Hematopoietic multipotent progenitor cell treated with erythropoietin and hydrocortisone succinate and interleukin-3 and kit ligand, for 8 days (in vitro differentiated cells): ENCODE results near the gene LYPD4.

Experiments
- DNase-seq: peaks from one replicate; pipeline ENCODE4 v3.0.0-alpha.2; 2015

LYPD4 gene

DNA sequence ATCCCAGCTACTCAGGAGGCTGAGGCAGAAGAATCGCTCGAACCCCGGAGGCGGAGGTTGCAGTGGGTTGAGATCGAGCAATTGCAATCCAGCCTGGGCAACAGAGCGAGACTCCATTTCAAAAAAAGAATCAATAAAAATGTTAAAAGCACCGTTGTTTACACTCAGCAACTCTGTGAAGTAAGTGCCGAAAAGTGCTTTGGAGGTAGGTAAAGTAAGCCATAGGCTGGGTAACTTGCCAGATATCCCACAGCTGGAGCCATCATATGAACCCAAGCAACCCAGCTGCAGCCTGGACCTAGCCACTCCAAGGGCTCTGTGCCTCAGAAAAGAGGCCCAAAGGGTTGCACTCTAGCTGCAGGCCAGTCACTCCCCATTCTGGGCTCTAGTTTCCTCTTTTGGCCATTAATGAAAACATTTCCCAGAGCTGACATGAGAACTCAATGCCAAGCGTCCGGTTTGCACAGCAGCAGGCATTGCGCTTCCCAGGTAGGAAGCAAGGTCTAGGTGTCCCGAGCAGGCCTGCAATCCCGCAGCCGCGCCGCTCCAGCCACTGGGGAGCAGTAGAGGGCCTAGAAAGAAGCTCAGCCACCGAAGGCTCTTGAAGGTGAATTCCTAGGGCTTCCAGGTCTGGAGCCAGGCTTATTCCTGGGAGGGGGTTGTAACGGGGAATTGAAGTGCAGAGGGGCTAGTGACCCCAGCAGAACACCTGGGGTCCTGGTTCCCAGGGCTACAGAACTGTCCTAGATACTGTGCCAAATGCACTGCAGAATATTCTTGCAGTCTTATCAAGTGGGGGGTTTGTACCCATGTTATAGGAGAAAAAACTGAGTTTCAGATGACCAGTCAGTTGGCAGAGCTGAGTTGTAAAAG, 28.5 kb upstream of the LYPD4 start:
- DNase-seq = peak; percentile 74

GRCh38 chr19:41872384-41872774, 27.9 kb upstream of the LYPD4 start:
- peak; percentile 30 for DNase-seq

DNA sequence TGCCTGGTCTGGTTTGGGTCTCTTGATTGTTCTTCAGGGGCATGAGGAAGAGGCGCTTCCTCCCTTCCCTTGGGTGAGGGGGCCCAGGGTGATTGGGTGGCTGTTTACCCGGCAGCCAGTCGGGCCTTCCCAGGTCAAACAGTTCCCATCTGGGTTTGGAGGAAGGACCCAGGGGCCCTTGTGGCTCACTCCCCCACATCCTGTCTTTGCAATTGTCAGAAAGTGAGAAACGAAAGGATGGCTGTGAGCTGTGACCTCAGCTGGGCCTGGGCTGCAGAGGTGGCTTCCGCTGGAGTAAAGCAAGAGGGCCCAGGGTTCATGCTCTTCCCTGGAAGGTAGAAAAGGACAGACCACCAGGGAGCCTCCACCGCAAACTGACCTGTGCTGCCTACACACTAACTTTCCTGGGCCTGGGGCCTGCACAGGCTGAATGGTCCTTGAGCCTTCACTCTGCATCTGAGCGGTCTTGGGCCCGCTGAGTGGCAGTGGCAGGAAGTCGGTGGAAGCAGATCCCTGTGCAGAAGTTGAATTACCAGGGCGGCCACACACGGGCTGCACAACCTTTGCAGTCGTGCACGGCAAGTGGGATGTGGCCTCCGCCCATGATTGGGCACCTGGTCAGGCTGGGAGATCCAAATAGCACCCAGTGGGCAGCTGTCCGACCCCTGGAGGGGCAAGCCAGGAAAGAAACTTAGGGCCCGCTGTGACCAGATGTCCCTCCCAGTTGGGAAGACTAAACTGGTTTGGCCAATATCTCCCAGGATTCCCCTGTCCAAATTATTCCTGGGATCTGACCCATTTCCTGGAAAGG, 27.3 kb upstream of the LYPD4 start:
- peak; percentile 20 for DNase-seq

- peak; percentile 45 for DNase-seq
These were observed 26.0 kb upstream of the LYPD4 start for GRCh38 chr19:41870401-41870873.

GRCh38 chr19:41869374-41869955, 25.0 kb upstream of the LYPD4 start:
- DNase-seq = no peak

DNA sequence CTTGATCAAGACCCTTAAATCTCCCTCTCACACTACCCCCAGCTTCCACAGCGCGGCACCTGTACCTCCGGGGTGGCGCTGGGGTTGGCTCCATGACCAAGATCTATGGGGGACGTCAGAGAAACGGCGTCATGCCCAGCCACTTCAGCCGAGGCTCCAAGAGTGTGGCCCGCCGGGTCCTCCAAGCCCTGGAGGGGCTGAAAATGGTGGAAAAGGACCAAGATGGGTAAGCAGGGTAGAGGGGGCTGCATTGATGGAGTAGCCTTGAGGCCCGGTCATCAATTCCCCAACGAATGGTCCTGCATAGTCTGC, 24.5 kb upstream of the LYPD4 start:
- DNase-seq = no peak

DNA sequence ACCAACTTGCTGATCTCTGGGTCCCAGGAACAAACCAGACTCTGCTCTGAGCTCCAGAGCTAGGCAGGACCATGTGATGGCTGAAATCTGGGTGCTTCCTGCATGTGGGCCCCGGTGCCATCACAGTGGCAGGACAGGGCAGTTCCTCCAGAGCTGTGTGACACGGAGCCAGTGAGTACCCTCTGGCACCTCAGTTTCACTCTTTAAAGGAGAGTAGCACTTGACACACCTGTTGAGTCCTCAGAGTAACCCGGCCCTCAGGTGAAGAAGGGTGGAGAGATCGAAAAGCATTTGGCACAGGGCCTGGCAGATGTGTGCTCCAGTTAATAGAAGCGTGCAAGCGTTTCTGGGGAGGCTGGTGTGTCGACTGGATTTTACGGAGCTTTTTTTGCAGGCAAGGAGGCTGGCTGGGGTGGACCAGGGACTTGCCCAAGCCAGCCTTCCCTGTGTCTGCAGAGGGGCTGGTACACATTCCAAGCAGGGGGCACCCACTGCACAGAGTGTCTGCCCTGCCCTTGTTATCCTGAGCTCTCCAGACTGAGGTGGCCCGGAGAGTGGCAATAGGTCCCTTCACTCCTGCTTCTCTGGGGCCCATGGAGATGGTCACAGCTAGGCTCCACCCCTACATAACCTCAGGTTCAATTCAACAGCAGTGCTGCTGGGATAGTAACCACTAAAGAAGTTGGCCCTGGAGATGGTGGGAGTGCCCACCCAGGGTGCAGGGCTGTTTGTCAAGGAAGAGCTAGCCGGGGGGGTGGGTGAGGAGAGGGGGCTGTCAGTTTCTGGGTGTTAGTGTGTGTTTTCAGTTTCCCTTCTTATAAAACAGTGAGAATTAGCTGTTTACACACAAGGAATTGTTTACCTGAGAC, 23.9 kb upstream of the LYPD4 start:
- DNase-seq = no peak

- DNase-seq = no peak
These were observed 21.8 kb upstream of the LYPD4 start for GRCh38 chr19:41866284-41866683.

- DNase-seq = no peak
These were observed 19.9 kb upstream of the LYPD4 start for GRCh38 chr19:41864374-41864773.

GRCh38 chr19:41863209-41863931, 18.9 kb upstream of the LYPD4 start:
- DNase-seq = no peak

- no peak for DNase-seq
These were observed 18.0 kb upstream of the LYPD4 start for GRCh38 chr19:41862445-41862986.

- DNase-seq = no peak
These were observed 17.4 kb upstream of the LYPD4 start for GRCh38 chr19:41861846-41862245.

DNA sequence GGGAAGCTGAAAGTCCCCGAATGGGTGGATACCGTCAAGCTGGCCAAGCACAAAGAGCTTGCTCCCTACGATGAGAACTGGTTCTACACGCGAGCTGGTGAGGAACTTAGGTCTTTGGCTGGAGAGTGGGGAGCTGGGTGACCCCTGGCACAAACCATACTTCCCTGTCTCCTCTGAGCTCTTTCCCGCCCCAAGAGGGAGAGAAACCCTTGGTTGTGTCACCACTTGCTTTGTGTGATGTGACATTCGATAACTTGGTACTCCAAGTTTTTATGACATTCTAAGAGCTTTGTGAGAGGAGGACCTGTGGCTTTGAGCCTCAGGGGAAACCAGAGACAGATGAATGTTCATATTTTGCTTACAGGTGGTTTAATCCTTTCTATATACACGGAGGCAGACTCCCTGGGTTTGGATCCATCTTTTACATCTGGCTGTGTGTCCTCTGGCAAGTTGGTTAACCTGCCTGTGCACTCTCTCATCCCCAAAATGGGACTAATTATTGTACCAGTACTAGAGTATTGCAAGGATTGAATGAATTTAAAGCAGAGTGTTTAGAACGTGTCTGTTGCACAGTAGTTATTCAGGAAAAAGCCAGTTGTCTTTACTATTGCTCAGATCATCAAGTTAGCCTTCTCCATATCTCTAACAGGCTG, 16.8 kb upstream of the LYPD4 start:
- DNase-seq = peak; percentile 21

DNA sequence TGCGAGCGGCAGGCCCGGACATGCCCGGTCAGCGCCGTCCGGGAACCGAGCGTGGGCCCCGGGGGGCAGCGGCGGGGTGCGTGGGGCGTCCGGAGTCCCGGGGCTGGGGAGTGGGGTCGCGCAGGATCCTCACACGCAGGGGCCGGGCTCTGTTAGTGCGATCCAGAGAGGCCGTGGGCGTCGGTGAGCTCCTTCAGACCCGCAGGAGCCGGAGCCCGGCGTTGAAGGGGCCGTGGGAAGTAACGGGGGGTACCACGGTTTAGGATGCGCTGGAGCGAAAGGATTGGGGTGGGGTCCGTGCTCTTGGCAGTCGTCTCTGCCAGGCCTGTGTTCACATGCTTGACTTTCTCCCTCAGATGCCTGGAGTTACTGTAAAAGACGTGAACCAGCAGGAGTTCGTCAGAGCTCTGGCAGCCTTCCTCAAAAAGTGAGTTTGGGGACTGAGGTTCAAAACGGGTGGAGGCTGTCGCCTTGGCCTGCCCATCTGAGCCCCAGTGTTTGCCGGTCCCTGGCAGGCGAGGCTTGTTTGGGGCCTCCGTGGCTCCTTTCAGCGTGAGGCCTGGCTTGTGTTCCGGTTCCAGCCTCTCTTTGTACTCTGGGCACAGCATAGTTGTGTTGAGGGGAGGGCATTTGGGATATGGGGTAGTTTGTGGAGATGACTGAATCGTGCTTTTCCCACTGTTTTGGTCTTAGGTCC, 16.1 kb upstream of the LYPD4 start:
- DNase-seq = peak; percentile 34

DNA sequence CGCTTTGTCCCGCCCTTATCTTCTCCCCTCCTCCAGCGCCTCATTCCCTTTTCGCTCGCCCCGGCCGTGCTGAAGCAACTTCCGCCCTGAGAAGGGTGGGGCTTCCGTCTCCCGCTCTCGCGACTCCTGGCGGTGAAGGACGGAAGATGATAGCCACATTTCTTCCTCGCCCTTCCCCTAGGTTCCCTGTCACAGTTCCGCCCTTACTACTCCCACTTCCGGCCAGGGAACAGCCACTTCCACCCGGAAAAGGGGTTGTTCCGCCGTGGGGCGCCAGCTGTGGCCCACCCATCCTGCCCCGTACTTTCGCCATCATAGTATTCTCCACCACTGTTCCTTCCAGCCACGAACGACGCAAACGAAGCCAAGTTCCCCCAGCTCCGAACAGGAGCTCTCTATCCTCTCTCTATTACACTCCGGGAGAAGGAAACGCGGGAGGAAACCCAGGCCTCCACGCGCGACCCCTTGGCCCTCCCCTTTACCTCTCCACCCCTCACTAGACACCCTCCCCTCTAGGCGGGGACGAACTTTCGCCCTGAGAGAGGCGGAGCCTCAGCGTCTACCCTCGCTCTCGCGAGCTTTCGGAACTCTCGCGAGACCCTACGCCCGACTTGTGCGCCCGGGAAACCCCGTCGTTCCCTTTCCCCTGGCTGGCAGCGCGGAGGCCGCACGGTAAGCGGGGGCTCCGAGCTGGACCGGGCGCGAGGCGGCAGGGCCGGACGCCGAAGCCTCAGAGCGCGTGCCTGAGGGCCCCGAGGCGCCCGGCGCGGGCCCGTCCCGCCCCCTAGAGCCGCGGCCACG, 15.3 kb upstream of the LYPD4 start, which contains the start of gene RPS19:
TSS of gene RPS19 (plus strand) at position 638 of the 801 bp plus-strand sequence. CDS start 520 bp downstream, outside the sequence.
- DNase-seq = peak; percentile 99

- DNase-seq = no peak
These were observed 14.7 kb upstream of the LYPD4 start for GRCh38 chr19:41859213-41859617.

GRCh38 chr19:41853768-41854167, 9.3 kb upstream of the LYPD4 start:
- DNase-seq = no peak

DNA sequence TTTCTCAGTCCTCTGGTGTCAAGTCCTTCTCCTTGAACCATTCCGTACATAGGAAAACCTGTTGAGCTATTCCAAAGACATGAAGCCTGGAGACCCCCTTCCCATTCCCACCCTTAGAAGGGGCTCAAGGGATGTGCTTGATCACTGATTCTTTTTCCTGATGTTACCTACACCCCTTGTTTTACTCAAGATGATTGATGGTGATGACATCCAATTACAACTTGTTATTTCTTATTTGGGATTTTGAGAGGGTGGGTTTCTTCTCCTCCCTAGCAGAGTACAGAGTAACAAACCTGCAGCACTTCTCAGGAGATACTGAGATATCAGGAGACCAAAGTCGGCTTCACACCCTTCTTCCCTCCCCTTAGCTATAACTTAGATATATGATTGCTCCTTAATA, 8.9 kb upstream of the LYPD4 start:
- DNase-seq = no peak

- no peak for DNase-seq
These were observed 7.0 kb upstream of the LYPD4 start for GRCh38 chr19:41851456-41851855.
